GM19397 (cell line): ENCODE results near the gene DNAJB6.
"Not testable (repeated sequence)": the region's sequence is repeated elsewhere in the genome, so short reads cannot be mapped to it uniquely, and the experiment has no call there.

ENCODE experiments used
- ATAC-seq: cut with Tn5 transposase; IDR thresholded peaks from one replicate; pipeline ENCODE4 v1.9.1; 2021; ENCODE audit warnings: mild to moderate bottlenecking, moderate library complexity; ENCODE audit not compliant: unreplicated experiment

DNAJB6 gene

DNA sequence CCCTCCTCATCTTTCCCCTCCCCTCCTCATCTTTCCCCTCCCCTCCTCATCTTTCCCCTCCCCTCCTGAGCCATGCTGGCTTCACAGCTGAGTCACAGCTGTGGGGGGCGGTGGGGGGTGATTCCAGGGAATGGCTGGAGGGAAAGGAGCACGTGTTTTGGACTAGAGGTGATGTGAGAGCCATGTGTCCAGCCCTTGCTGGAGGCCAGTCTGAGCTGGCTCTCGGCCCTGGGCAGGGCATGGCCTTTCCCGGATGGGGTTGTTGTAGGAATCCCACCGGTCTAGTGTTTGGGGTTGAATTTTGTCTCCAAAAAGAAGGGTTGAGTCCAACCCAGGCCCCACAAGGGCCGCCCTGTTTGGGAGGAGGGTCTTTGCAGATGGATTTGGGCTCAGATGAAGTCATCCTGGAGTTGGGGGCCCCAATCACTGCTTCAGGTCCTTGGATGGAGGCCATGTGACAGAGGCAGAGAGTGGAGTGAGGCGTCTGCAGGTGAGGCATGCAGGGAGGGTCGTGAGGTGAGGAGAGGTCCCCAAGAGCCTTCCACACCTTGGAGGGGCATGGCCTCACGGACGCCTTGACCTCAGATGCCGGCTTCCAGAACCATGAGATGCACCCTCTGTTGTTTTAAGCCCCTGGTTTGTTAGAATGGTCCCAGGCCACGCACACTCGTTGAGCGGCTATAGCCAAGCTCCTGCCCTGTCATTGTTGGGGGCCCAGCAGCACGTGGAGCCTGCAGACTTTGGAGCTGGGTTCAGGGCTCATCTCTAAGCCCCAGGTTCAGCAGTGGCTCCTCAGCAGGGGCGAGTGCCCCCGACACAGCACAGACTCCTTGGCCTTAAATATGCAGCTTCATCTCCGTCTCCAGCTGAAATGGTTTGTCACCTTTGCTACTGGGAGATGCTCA lies 101.6 kb downstream of the DNAJB6 start:
- no peak for ATAC-seq

DNA sequence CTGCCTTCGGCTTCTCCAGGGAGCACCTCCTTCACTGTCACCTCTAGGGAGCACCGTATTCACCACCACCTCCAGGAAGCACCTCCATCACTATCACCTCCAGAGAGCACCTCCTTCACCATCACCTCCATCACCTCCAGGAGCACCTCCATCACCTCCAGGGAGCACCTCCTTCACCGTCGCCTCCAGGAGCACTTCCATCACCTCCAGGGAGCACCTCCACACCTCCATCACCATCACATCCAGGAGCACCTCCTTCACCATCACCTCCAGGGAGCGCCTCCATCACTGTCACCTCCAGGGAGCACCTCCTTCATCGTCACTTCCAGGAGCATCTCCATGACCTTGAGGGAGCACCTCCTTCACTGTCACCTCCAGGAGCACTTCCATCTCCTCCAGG lies 102.3 kb downstream of the DNAJB6 start:
- ATAC-seq: no peak

DNA sequence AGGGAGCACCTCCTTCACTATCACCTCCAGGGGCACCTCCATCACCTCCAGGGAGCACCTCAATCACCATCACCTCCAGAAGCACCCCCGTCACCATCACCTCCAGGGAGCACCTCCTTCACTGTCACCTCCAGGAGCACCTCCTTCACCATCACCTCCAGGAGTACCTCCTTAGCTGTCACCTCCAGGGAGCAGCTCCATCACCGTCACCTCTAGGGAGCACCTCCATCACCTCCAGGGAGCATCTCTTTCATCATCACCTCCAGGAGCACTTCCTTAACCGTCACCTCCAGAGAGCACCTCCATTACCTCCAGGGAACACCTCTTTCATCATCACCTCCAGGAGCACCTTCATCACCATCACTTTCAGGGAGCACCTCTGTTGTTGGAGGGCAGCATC lies 103.0 kb downstream of the DNAJB6 start:
- no peak for ATAC-seq

DNA sequence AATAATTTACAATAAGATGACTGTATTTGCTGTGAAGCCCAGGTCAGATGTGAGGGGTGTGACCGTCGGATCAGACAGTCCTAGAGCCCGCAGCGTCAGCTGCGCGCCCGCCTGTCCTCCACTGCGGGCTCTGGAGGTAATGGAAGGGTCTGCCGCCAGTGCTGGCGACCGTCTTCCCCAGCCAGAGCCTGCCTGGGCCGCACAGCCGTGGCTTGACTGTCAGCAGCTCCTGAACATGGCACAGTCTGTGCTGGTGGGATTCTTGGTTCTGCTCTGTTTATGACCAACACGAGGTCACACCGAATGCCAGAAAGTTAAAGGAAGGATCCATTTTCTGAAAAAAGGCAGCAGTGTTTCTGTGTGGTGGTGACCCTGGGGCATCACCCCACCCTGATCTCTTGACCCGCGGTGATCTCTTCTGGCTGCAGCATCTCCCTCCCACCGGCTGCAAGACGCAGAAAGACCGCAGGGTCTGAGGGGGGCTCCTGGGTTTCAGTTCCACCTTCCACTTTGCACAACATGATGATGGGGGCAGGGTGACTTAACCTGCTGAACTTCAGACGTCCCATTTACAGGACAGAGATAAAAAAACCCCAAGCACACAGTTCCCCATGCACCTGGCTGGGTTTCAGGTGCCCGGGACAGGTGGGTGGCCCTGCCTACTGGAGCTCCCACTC lies 103.7 kb downstream of the DNAJB6 start:
- no peak for ATAC-seq

DNA sequence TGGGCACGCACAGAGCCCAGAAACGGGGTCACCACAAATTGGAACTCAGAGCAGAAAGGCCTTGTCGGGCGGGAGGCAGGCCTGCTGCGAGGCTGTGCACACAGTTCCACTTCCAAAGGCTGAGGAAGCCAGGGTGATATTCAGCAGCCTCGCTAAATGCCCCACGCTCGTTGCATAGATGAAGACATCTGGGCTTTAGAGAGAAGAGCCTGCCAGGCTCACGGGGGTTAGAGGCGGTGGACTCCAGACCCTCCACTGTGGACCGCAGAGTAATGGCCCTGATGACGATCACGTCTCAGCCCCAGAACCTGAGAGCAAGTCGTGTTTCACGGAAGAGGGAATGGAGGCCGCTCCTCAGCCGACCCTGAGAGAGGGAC lies 104.2 kb downstream of the DNAJB6 start:
- ATAC-seq: no peak

DNA sequence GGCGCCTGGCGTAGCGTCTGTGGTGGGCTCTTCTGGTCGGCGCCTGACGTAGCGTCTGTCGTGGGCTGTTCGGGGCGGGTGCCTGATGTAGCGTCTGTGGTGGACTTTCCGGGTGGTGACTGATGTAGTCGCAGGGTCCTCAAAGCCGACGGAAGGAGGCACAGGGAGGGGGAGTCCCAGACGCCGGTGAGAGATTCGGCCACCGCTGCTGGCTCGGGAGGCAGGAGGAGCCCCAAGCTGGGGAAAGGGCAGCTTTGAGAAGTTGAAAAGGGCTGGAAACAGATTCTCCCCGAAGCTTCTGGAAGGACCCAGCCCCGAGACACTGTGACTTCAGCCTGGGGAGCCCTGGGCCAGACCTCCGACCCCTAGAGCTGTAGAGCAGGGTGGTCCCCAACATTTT lies 105.7 kb downstream of the DNAJB6 start:
- no peak for ATAC-seq

DNA sequence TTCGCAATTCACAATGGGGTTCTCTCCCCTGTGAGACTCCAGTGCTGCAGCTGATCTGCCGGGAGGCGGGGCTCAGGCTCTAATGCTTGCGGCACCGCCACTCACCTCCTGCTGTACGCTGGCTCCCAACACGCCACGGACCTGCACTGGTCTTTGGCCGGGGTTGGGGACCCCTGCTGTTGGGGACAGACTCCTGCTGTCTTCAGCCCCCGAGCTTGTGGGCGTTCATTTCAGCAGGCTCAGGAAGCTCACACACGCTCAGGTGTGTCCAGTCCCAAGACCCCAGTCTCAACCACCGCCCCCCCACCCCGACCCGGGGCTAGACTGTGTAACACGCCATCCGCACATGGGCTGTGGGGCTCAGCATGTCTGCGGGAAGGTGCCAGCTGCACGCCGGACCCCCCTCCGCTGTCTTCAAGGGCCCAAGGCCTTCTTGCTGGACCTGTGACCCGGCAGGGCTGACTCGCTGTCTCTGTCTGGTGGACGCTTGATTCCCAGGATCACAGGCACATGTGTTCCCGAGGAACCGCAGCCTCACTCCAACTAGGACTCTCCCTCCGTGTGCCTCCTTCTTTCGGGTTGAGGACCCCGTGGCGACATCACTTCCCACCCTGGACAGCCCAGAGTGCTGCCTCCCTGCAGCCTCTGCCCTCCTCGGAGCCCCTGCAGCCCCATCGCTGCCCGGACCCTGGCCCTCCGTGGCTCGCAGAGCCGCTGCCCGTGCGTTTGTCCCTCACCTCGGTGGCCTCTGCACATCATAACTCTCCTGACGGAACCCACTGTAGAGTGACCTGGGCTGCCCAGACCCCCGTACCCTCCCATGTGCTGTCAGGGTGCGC lies 106.4 kb downstream of the DNAJB6 start:
- no peak for ATAC-seq

DNA sequence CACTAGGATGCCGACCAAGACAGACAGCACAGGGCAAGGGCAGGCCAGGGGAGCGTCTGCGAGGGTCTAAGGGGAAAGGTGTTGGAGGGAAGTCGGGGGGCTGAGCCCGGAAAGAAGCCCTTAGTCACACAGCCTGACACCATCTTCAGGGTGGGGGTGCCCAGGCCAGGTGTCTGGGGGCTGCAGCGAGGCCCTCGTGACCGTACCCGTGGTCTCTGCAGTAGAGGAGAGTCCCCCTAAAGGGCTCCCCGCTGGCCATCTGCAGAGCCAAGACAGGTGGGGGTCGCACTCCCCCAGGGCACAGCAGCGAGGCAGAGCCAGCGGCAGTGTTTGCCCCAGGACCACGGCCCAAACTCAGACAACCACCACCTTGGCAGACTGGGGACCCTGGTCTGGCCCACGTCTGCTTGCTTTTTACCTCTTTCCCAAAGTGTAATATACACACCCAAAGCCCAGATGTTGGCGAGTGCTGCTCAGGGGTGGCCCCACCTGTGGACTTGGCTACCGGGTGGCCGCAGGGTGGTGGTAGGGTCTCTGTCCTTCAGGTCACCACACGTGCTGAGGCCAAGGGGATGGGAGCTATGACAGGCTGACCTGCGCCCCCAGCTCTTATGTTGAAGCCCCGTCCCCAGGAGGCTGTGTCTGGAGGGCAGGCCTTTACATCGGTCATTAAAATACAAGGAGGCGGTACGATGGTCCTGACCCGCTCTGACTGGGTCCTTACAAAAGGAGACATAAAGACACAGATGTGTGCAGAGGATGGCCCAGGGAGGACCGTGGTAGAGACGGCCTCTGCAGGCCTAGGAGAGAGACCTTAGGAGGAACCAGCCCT lies 107.4 kb downstream of the DNAJB6 start:
- no peak for ATAC-seq

DNA sequence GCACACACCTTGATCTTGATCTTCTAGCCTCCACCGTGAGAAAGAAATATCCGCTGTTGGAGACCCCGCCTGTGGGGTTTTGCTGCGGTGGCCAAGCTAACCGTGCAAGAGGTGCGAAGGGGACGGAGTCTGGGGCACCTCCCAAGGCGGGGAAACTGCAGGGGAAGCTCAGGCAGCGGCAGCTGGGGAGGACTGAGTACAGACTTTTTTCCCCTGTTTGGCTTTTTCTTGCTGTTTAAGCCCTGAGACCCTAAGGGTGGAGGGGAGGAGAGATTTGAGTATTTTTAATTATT lies 108.0 kb downstream of the DNAJB6 start:
- no peak for ATAC-seq

DNA sequence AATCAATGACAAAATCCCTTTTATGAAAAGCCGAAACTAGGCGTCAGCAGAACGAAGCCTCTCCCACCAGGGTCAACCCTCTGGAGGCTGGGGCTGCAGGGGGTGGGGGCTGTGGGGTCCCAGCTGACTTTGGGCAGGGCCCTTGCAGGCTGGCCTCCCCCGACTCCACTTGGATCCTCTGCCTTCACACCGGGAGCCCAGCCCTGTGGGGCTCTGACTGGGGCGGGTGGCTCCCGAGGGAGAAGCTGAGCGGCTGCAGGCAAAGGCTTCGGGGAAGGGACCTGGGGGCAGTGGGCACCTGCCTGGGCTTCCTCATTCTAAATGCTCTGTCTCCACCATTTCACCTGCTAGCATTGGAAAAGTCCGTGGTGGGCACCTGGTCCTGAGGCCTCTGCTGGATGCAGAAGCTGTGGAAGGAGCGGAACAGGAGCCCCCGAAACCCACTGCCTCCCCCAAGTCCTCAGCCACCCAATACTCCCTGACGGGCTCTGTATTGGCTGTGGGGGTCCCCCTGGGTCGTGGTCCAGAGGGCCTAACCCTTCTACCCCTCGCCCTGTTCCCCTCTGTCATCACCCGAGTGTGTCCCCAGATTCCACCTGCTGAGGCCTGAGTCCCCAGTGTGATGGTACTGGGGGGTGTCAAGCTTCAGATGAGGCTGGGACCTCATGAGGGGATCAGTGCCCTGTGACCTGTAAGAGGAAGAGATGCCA lies 108.6 kb downstream of the DNAJB6 start:
- no peak for ATAC-seq

DNA sequence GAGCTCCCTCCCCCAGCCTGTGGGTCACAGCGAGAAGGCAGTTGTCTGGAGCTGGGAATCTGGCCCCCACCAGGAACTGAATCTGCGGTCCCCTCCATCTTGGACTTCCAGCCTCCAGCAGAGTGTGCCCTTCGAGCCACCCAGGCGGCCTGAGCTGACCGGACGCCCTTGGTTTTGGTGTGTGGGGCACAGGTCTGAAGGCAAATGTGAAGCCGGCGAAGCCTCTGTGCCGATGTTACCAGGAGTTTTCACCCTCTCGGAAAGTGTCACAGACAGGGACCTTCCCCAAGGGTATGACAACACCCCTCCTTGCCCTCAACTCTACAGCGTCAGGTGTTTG lies 109.1 kb downstream of the DNAJB6 start:
- no peak for ATAC-seq

DNA sequence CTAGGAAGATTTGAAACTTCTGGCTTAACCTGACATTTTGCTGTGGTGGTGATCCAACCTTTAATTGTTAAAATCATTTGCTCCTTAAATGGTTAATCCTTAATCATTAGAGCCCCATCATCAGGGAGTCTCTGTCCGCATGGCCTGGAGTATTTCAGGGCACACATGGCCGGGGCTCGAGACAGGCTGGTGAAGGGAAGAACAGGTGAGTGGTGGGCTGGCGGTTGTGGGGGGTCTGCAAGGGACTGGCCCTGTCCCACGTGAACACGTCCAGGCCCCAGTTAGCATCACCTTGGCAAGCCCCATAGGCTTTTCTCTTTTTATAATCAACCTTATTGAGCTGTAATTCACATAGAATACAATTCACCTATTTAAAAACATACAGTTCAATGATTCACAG lies 109.5 kb downstream of the DNAJB6 start:
- ATAC-seq: no peak

DNA sequence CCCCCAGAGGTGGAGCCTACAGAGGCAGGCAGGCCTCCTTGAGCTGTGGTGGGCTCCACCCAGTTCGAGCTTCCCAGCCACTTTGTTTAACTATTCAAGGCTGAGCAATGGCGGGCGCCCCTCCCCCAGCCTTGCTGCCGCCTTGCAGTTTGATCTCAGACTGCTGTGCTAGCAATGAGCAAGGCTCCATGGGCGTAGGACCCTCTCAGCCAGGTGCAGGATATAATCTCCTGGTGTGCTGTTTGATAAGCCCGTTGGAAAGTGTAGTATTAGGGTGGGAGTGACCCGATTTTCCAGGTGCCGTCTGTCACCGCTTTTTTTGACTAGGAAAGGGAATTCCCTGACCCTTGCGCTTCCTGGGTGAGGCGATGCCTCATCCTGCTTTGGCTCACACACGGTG lies 117.2 kb downstream of the DNAJB6 start:
- not testable (repeated sequence) for ATAC-seq

DNA sequence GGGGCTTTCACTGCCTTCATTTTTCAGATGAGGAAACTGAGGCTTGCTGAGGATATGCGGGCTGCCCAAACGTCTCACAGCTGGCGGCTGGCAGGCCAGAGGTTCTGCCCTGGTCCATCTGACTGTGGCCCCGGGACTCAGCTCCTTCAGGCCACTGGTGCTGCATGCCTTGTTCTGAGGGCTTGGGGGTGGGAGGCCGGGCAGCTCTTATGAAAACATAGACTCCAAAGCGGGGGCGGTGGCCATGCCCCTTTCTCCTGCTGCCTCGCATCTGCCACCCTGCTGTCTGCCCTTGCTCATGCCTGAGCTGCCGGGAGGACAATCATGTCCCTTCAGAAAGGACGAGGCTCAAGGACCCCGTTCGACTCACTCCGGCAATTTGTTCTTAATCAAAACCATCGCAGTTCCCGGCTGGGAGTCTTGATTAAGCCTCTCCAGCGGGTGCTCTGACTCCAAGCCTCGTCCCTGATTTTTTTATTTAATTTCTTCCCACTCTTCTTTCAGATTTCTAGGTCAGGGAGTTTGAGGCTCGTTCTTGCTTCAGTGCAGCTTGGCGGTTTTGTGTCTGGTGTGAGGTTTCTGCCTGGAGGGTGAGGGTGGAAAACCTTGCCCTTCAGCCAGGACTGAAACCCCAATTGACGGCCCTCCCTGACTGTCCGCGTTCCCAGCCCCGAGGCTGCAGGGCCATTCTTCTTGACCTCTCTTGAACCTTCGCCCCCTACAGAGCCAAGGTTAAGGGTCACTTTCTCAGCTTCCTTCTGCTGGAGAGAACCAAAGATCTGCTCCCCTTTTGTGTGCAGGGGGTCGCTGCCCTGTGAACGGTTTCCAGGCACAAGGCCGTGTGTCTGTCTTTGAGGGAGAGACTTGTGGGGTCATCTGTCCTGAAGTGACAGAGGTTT lies 120.8 kb downstream of the DNAJB6 start:
- ATAC-seq: no peak

DNA sequence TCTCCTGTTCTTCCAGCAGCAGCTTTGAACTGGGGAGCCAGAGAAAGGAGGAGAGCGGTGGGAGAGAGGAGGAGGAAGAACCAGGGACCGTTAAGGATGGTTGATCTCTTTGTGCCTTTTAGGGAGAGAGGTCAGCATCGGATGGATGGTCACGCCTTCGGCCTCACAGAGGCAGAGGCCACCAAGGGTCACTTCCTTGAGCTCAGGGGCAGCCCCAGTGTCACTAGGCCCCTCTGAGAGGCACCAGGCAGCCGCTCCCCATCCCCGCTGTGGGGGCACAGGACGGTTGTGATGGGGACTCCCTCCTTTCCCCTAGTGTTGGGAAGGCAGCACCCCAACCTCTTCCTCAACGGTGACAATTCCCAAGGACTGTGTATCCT lies 121.4 kb downstream of the DNAJB6 start:
- ATAC-seq: no peak

DNA sequence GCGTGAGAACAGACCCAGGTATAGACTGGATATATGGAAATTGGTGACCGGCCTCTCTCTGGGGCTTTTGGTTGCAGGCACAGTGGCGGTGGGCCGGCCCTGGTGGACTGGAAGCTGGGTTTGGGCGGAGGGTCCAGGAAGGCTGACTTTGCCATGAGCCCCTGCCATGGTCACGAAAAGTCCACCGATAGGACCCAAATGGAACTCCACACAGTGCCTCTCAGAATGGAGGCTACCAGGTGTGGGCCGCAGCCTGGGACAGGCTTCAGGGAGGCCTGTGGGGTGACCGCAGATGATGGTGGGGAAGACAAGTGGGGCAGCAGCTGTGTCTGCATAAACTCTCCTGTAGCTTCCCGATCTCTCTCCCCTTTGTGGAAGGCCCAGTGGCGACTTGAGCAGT lies 123.2 kb downstream of the DNAJB6 start:
- ATAC-seq: no peak

DNA sequence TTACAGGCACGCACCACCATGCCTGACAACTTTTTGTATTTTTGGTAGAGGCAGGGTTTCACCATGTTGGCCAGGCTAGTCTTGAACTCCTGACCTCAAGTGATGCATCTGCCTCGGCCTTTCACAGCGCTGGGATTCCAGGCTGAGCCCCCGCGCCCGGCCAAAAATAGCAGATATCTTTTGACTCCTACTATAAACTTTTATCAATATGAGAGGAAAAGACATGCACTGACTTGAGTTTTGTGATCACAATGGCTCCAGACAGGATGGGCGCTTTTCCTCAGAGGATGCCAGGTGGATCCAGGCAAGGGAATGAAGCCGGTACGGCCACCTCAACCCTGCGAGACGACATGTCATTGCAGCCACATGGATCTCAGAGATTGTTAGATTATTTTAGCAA lies 123.9 kb downstream of the DNAJB6 start:
- no peak for ATAC-seq

DNA sequence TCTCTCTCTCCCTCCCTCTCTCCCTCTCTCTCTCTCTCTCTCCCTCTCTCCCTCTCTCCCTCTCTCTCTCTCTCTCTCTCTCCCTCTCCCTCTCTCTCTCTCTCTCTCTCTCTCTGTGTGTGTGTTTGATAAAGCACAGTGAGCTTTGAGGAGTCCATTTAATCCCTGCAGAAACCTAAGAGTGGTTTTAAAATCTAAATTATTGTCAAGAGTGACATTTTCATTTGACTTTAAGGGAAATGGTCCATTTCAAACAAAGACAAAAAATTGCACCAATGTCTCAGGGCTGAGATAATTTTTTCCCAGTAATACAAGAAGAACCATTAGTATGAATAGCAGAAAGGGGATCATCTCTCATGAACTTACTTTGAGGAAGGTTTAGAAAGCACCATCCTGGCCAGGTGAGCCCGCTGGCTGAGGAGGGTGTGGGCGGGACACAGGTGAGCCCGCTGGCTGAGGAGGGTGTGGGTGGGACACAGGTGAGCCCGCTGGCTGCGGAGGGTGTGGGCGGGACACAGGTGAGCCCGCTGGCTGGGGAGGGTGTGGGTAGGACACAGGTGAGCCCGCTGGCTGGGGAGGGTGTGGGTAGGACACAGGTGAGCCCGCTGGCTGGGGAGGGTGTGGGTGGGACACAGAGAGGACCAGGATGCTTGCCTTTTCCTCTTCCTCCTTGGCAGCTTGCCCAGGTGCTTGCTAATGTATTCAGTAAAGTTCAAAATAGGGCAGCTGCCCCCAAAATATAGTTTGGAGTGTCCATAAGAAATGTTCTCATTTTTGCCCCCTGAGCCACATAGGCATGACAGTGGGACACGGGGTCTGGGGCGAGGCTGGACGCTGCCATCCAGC lies 125.0 kb downstream of the DNAJB6 start:
- ATAC-seq: no peak

DNA sequence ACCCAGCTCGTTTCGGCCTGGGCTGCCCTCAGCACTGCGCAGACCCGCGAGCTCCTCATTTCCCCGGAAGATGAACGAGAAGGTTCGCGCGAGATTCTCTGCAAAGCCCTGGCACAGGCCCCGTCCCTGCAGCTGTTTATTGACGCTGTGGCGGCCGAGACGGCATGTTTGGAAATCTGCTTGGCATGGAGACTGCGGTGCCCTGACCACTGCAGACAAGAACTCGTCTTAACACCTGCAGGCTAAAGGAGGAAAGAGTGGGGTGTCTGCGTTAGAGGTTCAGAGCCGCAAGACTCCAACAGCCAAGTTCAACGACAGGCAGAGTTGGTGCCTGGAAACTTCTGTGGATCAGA lies 125.6 kb downstream of the DNAJB6 start:
- no peak for ATAC-seq
